ENCODE data around the gene RAB17. TPM values are rescaled to one million over a fixed set of nuclear protein-coding genes. Genes with fewer than 3 reads are reported as not detected.

RAB17 gene
- total RNA-seq, 6 experiments from 2014 or later = 0.13 to 0.36 (median 0.25) TPM; not detected in 2

GRCh38 chr2:237594514-237594871, 4.0 kb upstream of the RAB17 start:
- no peaks in the 10 kb centered on the region for H3K36me3 Mint-ChIP-seq (ENCODE audit: low read depth)
- H3K9me3 Mint-ChIP-seq = no peaks in the 10 kb centered on the region
- H3K4me1 Mint-ChIP-seq (ENCODE audit: low read depth) = peaks cover 17% of the 10 kb centered on the region
- no peaks in the 10 kb centered on the region; the same call in none of the 2 replicates for H3K27me3 Mint-ChIP-seq (ENCODE audit: insufficient read depth)
- no peak for DNase-seq
- TF ChIP-seq CTCF (IDR thresholded peaks at IDR 0.05) = no peak
- no peak overlapping the region for H3K4me3 Mint-ChIP-seq
- H3K27ac Mint-ChIP-seq = no peak overlapping the region

- Mint-ChIP-seq H3K27ac (no peak overlapping the region), H3K4me3 (no peak overlapping the region), H3K27me3 (ENCODE audit: insufficient read depth) (no peaks in the 10 kb centered on the region; the same call in none of the 2 replicates), H3K9me3 (no peaks in the 10 kb centered on the region), H3K4me1 (ENCODE audit: low read depth) (peaks cover 16% of the 10 kb centered on the region), H3K36me3 (ENCODE audit: low read depth) (no peaks in the 10 kb centered on the region)
- TF ChIP-seq CTCF (IDR thresholded peaks at IDR 0.05) = no peak
- no peak for DNase-seq
Measured at GRCh38 chr2:237593596-237594320, 3.2 kb upstream of the RAB17 start.

- Mint-ChIP-seq H3K27ac (no peak overlapping the region), H3K27me3 (ENCODE audit: insufficient read depth) (no peaks in the 10 kb centered on the region; the same call in none of the 2 replicates), H3K9me3 (no peaks in the 10 kb centered on the region), H3K4me3 (no peak overlapping the region), H3K36me3 (ENCODE audit: low read depth) (no peaks in the 10 kb centered on the region), H3K4me1 (ENCODE audit: low read depth) (peaks cover 16% of the 10 kb centered on the region)
- DNase-seq = no peak
- no peak for TF ChIP-seq CTCF (IDR thresholded peaks at IDR 0.05)
Measured at GRCh38 chr2:237593036-237593435, 2.5 kb upstream of the RAB17 start.

- no peak for DNase-seq
- Mint-ChIP-seq H3K9me3 (no peaks in the 10 kb centered on the region), H3K36me3 (ENCODE audit: low read depth) (no peaks in the 10 kb centered on the region), H3K27ac (no peak overlapping the region), H3K4me1 (ENCODE audit: low read depth) (peaks cover 16% of the 10 kb centered on the region), H3K27me3 (ENCODE audit: insufficient read depth) (no peaks in the 10 kb centered on the region; the same call in none of the 2 replicates), H3K4me3 (no peak overlapping the region)
- TF ChIP-seq CTCF (IDR thresholded peaks at IDR 0.05) = no peak
Measured at GRCh38 chr2:237592425-237592980, 2.0 kb upstream of the RAB17 start.

- Mint-ChIP-seq H3K4me3 (no peak overlapping the region), H3K4me1 (ENCODE audit: low read depth) (peaks cover 16% of the 10 kb centered on the region), H3K9me3 (no peaks in the 10 kb centered on the region), H3K27me3 (ENCODE audit: insufficient read depth) (no peaks in the 10 kb centered on the region; the same call in none of the 2 replicates), H3K36me3 (ENCODE audit: low read depth) (no peaks in the 10 kb centered on the region), H3K27ac (no peak overlapping the region)
- no peak for TF ChIP-seq CTCF (IDR thresholded peaks at IDR 0.05)
- no peak for DNase-seq
Measured at GRCh38 chr2:237591141-237591881, 777 bp upstream of the RAB17 start.
